IPS-15b (cell line): ENCODE data around the gene CCDC40.

Experiments used
- H3K27me3 ChIP-seq: one replicate; pipeline ENCODE4 v1.6.1; 2013; ENCODE audit warnings: low read length; ENCODE audit not compliant: control insufficient read depth, insufficient read depth
- H3K36me3 ChIP-seq: one replicate; pipeline ENCODE4 v1.6.1; 2013; ENCODE audit warnings: low read length; ENCODE audit not compliant: control insufficient read depth, insufficient read depth
- H3K4me1 ChIP-seq: one replicate; pipeline ENCODE4 v1.6.1; 2013; ENCODE audit warnings: mild to moderate bottlenecking, low read length; ENCODE audit not compliant: control insufficient read depth, insufficient read depth
- H3K4me3 ChIP-seq: one replicate; pipeline ENCODE4 v1.5.1; 2013; ENCODE audit warnings: low read depth, low read length
- H3K9ac ChIP-seq: one replicate; pipeline ENCODE4 v1.6.1; 2013; ENCODE audit warnings: low read depth, mild to moderate bottlenecking, low read length
- H3K9me3 ChIP-seq: one replicate; pipeline ENCODE4 v1.6.1; 2013; ENCODE audit warnings: mild to moderate bottlenecking, low read length; ENCODE audit not compliant: control insufficient read depth, insufficient read depth

The CCDC40 gene, protein sequence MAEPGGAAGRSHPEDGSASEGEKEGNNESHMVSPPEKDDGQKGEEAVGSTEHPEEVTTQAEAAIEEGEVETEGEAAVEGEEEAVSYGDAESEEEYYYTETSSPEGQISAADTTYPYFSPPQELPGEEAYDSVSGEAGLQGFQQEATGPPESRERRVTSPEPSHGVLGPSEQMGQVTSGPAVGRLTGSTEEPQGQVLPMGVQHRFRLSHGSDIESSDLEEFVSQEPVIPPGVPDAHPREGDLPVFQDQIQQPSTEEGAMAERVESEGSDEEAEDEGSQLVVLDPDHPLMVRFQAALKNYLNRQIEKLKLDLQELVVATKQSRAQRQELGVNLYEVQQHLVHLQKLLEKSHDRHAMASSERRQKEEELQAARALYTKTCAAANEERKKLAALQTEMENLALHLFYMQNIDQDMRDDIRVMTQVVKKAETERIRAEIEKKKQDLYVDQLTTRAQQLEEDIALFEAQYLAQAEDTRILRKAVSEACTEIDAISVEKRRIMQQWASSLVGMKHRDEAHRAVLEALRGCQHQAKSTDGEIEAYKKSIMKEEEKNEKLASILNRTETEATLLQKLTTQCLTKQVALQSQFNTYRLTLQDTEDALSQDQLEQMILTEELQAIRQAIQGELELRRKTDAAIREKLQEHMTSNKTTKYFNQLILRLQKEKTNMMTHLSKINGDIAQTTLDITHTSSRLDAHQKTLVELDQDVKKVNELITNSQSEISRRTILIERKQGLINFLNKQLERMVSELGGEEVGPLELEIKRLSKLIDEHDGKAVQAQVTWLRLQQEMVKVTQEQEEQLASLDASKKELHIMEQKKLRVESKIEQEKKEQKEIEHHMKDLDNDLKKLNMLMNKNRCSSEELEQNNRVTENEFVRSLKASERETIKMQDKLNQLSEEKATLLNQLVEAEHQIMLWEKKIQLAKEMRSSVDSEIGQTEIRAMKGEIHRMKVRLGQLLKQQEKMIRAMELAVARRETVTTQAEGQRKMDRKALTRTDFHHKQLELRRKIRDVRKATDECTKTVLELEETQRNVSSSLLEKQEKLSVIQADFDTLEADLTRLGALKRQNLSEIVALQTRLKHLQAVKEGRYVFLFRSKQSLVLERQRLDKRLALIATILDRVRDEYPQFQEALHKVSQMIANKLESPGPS

DNA sequence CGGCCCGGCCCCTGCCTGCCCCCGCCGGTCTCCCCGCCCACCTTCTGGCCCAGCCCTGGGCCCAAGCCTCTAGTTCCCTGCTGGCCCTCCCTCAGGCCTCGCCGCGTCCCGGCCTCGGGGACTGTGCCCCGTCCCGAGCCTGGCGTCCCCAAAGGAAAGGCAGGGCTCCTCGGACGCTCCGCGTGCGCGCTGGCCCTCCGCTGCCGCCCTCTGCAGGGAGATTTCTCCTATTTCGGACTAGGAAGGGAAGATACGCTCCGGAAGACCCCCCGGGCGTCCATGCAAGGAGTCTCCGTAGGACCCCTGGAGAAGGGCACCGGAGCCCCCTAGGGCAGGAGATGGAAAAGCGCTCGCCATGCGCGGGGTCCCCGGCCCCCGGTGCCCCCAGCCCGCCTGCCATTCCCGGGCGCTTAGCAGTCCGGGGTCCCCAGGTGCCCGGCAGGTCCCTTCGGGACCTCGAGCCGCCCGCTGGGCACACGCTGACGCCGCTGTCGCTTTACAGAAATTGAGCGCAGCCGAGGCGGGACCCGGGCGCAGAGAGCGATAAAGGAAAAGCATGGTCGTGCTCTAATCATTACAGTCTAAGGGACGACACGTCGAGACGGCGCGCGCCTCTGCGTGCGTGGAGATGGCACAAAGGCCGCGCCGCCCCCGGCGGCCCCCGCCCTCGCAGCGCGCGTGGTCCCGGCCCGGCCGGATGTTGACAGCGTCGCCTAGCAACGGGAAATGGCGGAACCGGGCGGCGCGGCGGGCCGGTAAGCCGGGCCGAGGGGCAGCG is at the start of gene CCDC40:
Gene CCDC40, plus strand, starts transcription at position 706 of the 778 bp plus-strand sequence. Its CDS starts 21 bp downstream, at position 727.
- Histone ChIP-seq H3K4me1 (peaks cover 8% of the 10 kb centered on the region), H3K9me3 (no peaks in the 10 kb centered on the region), H3K36me3 (peaks cover 3% of the 10 kb centered on the region), H3K4me3 (peak within 1 kb of the TSS; percentile 82), H3K27me3 (no peaks in the 10 kb centered on the region), H3K9ac (peak within 1 kb of the TSS; percentile 54)

- H3K9ac ChIP-seq: no peak overlapping the region
- no peaks in the 10 kb centered on the region for H3K9me3 ChIP-seq
- no peak overlapping the region for H3K4me3 ChIP-seq
- peaks cover 4% of the 10 kb centered on the region for H3K4me1 ChIP-seq
- H3K36me3 ChIP-seq: no peaks in the 10 kb centered on the region
- H3K27me3 ChIP-seq: no peaks in the 10 kb centered on the region
These were observed 49.1 kb upstream of the CCDC40 start for GRCh38 chr17:79987187-79987934.

DNA sequence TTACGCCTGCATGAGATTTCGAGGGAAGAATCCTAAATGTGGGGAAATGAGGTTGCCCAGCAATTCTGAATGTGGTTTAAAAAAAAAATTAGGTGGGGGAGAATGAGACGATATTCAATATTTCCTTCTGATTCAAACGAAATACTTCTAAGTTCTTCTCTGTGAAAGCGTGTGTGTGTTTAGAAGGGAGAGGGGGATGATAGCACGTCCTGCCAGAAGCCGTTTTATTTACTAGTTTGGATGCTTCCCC is 48.6 kb upstream of the CCDC40 start:
- H3K36me3 ChIP-seq: no peaks in the 10 kb centered on the region
- H3K4me1 ChIP-seq: peaks cover 4% of the 10 kb centered on the region
- H3K9ac ChIP-seq: no peak overlapping the region
- no peaks in the 10 kb centered on the region for H3K27me3 ChIP-seq
- no peaks in the 10 kb centered on the region for H3K9me3 ChIP-seq
- no peak overlapping the region for H3K4me3 ChIP-seq

DNA sequence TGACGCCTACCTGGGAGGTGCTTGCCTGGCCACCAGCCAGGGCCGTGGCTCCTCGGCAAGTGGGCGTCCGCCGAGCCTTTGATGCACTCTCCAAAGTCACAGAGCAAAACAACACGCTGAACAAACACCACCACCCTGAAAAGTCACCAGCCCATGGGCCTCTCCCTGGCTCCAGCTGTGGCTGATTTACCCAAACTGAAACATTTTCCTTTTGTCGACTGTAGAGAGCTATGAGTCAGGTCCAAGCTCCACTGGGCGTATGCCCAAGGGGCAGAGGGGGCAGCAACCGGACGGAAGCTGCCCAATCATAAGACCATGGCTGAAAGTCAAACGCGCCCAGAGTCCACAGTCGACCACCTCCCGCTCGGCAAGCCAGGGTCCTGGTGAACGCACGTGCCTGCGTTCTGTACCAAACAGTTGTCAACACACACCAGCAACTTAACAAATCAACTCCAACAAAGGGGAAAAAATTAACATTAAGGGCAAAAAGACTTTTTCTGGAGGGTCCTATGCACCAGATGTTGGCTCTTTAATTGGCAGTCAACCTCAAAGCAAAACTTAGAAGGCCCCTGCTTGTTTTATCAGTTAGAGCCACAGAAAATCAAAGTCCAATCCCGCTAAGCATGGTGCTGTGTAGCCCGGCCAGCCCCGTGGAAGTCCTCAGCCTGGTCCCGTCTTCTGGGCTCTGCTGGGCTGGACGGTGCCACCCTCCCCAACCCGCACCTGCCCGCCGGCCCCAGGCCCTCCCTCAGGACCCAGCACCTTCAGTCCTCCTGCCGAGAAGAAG is 48.1 kb upstream of the CCDC40 start:
- H3K4me3 ChIP-seq: no peak overlapping the region
- H3K9ac ChIP-seq: no peak overlapping the region
- no peaks in the 10 kb centered on the region for H3K36me3 ChIP-seq
- H3K4me1 ChIP-seq: peaks cover 4% of the 10 kb centered on the region
- H3K27me3 ChIP-seq: no peaks in the 10 kb centered on the region
- no peaks in the 10 kb centered on the region for H3K9me3 ChIP-seq

DNA sequence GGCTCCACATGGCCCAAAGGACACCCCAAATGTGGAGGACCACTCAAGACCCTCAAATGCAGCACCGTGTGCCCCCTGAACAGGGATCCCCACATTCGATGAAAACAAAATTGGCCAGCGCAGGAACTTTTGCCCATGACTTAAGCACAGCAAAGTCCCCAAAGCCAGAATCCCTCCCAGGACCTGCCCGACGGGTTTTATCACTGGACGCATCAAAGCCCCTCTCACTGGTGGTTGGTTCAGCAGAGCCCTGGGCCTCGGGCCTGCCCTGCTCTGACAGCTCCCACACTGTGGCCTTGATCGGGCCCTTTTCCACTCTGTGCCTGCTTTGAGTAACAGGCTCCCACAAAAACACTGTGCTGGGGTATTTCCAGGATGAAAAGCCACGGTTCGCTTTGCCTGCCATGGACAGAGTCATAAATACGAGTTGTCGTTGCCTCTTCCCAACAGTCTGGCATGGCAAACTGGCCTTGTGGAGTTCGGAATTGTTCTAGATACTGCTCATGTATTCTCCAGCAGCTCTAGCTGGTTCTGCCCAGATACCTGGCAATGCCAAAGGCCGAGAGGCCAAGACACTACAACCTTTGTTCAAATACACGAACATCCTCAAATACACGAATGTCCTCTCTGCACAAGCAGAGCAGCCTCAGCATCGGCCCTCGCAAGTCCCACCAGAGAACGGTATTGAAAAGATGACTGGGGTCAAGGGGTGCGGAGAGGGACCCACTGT is 47.2 kb upstream of the CCDC40 start:
- no peaks in the 10 kb centered on the region for H3K36me3 ChIP-seq
- H3K9ac ChIP-seq: no peak overlapping the region
- H3K27me3 ChIP-seq: no peaks in the 10 kb centered on the region
- peaks cover 4% of the 10 kb centered on the region for H3K4me1 ChIP-seq
- no peaks in the 10 kb centered on the region for H3K9me3 ChIP-seq
- H3K4me3 ChIP-seq: no peak overlapping the region

GRCh38 chr17:79990051-79990592 is 46.3 kb upstream of the CCDC40 start:
- H3K9me3 ChIP-seq: no peaks in the 10 kb centered on the region
- no peaks in the 10 kb centered on the region for H3K36me3 ChIP-seq
- no peak overlapping the region for H3K9ac ChIP-seq
- H3K4me3 ChIP-seq: no peak overlapping the region
- H3K4me1 ChIP-seq: peaks cover 4% of the 10 kb centered on the region
- no peaks in the 10 kb centered on the region for H3K27me3 ChIP-seq

DNA sequence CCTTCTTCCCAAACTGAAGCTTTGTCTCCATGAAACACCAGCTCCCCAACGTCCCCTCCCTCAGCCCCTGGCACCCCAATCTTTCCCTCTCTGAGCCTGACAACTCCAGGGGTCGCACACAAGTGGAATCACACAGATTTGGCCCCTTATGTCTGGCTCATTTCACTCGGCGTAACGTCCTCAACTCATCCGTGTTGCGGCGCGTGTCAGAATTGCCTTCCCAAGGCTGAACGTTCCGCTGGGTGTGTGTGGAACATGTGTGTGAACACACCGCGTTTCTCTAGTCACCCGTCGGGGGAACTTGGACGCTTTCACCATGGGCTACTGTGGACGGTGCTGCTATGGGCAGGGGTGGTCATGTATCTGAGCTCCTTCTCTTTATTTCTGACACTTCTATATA is 45.7 kb upstream of the CCDC40 start:
- no peaks in the 10 kb centered on the region for H3K27me3 ChIP-seq
- peaks cover 4% of the 10 kb centered on the region for H3K4me1 ChIP-seq
- H3K9me3 ChIP-seq: no peaks in the 10 kb centered on the region
- no peaks in the 10 kb centered on the region for H3K36me3 ChIP-seq
- H3K9ac ChIP-seq: no peak overlapping the region
- H3K4me3 ChIP-seq: no peak overlapping the region

DNA sequence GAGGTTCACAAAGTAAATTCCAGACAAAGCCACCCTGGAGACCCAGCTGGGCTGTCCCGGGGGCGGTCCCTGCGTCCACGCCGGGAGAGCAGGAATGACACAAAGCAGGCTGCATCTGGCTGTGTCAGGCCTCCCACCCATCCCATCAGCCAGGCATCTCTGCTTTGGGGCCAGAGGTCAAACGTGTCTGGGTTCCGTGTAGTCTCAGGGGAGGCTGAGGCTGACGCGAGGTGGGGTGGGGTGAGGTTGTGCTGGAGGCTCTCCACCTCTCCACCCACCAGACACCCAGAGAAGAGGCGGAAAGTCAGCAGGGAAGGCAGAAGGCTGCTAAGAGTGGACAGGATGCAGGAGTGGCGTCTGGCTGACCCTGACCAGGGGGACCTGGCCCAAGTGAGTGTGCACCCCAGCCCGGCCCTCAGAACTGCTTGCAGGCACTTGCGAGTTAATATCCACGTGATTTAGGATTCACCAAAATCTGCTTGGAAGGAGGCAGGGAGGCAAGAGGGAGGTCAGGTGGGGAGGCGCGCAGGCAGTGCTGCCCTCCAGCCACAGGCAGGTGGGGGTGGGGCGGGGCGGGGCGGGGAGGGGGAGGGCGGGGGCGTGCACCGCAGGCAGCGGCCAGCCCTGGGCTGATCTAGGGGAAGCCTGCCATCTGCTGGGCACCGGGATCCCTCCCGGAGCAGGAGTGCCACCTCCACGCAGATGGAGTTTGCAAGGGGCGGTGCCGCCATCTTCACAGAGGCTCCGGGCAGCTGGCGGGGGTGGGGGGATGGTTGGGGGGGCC is 45.1 kb upstream of the CCDC40 start:
- Histone ChIP-seq H3K9ac (no peak overlapping the region), H3K4me3 (no peak overlapping the region), H3K27me3 (no peaks in the 10 kb centered on the region)

GRCh38 chr17:79991924-79992648 is 44.4 kb upstream of the CCDC40 start:
- H3K4me1 ChIP-seq: peaks cover 4% of the 10 kb centered on the region
- H3K9me3 ChIP-seq: no peaks in the 10 kb centered on the region
- H3K27me3 ChIP-seq: no peaks in the 10 kb centered on the region
- no peak overlapping the region for H3K9ac ChIP-seq
- H3K4me3 ChIP-seq: peak overlapping the region; percentile 32
- no peaks in the 10 kb centered on the region for H3K36me3 ChIP-seq

More for the DNA sequence above, 45.1 kb upstream of the CCDC40 start:
- Histone ChIP-seq H3K9me3 (no peaks in the 10 kb centered on the region), H3K36me3 (no peaks in the 10 kb centered on the region), H3K4me1 (peaks cover 4% of the 10 kb centered on the region)
